GM10847 (cell line): ENCODE data around the gene CRISPLD2.

Experiments
- POLR2A ChIP-seq: IDR thresholded peaks from 2 replicates; pipeline ENCODE4 v1.6.1; 2011; ENCODE audit not compliant: insufficient read length; ENCODE audit errors: extremely low read depth

The CRISPLD2 gene

GRCh38 chr16:84841787-84842300 is 22.1 kb downstream of the CRISPLD2 start:
- no peak for TF ChIP-seq POLR2A

- TF ChIP-seq POLR2A, result no peak
These were observed 22.8 kb downstream of the CRISPLD2 start for GRCh38 chr16:84842516-84843148.

- TF ChIP-seq POLR2A, result no peak
These were observed 23.6 kb downstream of the CRISPLD2 start for GRCh38 chr16:84843149-84844048.

- TF ChIP-seq POLR2A, result no peak
These were observed 24.2 kb downstream of the CRISPLD2 start for GRCh38 chr16:84844049-84844350.

- no peak for TF ChIP-seq POLR2A
These were observed 25.0 kb downstream of the CRISPLD2 start for GRCh38 chr16:84844559-84845495.

DNA sequence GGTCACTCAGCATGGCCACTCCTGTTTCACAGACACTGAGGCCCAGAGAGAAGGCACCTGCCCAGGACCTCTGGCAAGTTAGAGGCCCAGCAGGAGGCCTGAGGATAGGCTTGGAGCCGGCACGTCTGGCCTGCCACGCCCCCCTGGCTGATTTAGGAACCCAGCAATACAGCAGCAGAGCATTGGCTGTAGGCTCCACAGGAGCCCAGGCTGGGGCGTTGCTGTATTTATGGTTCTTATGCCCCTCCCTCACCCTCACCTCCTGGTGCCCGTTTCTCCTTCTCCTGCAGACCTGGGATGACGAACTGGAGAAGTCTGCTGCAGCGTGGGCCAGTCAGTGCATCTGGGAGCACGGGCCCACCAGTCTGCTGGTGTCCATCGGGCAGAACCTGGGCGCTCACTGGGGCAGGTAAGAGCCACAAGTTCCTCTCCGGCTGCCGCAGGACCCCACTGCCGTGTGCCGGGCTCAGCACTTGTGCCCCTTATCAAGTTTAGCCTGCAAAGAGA is 25.8 kb downstream of the CRISPLD2 start:
- TF ChIP-seq POLR2A, result no peak

DNA sequence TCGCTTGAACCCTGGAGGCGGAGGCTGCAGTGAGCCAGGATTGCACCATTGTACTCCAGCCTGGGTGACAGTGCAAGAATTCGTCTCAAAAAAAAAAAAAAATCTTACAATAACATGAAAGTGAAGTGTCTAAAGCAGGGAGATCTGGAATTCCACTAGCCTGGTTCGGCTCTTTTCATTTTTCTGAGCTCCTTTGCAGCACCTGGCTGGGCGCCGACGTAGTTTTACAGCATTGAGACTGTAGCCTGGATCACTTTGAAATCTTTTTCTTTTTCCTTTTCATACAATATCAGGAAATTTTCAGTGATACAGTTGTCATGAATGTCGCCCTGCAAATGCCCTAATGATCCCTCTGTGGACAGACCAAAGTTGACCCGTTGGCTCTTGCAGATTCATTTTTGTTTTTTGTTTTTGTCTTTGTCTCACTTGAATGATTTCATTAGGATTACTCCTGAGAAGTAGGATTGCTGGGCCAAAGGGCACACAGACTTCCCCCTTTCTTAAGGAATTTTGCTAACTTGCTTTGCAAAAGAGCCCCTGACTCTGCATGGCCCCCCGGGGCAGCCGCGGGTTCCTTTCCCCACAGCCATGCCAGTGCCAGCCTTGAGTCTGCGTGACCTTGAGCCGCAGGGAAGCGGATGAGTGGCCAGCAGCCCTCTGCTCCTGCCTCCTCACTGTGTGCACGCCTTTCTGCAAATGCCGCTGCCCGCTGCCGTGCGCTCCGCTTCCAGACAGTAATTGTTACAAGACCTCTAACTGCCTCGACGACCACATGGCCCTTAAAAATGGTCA is 28.0 kb downstream of the CRISPLD2 start:
- TF ChIP-seq POLR2A, result no peak

DNA sequence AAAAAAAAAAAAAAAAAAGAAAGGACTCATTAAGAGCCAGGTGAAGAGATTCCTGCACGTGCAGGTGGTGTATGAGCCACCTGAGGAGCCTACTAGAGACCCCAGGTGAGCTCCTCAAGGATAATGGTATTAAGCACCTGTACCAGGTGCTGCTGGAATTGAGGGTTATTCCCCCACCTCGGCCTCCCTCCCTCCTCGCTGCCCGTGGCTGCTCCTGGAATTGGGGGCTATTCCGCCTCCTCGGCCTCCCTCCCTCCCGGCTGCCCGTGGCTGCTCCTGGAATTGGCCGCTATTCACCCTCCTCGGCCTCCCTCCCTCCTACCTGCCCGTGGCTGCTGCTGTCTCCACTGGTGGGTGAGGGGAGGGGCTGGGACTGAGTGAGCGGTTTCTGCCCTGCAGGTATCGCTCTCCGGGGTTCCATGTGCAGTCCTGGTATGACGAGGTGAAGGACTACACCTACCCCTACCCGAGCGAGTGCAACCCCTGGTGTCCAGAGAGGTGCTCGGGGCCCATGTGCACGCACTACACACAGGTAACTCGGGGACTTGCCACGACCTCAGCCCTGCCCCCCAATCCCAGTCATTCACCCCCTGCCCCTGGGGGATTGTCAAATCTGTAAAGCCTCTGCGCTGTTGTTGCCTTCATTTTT is 29.3 kb downstream of the CRISPLD2 start:
- no peak for TF ChIP-seq POLR2A

DNA sequence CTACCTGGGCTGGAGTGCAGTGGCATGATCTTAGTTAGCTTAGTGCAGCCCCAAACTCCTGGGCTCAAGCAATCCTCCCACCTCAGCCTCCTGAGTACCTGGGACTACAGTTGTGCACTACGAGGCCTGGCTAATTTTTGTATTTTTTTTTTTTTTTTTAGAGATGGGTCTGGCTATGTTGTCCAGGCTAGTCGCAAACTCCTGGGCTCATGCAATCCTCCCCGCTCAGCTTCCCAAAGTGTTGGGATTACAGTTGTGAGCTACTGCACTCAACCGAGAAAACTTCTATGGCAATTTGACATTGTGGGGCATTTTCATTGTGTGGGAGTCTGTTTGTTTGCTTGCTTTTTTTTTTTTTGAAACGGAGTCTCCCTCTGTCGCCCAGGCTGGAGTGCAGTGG is 30.0 kb downstream of the CRISPLD2 start:
- TF ChIP-seq POLR2A, result no peak

GRCh38 chr16:84850714-84851113 is 30.9 kb downstream of the CRISPLD2 start:
- no peak for TF ChIP-seq POLR2A

DNA sequence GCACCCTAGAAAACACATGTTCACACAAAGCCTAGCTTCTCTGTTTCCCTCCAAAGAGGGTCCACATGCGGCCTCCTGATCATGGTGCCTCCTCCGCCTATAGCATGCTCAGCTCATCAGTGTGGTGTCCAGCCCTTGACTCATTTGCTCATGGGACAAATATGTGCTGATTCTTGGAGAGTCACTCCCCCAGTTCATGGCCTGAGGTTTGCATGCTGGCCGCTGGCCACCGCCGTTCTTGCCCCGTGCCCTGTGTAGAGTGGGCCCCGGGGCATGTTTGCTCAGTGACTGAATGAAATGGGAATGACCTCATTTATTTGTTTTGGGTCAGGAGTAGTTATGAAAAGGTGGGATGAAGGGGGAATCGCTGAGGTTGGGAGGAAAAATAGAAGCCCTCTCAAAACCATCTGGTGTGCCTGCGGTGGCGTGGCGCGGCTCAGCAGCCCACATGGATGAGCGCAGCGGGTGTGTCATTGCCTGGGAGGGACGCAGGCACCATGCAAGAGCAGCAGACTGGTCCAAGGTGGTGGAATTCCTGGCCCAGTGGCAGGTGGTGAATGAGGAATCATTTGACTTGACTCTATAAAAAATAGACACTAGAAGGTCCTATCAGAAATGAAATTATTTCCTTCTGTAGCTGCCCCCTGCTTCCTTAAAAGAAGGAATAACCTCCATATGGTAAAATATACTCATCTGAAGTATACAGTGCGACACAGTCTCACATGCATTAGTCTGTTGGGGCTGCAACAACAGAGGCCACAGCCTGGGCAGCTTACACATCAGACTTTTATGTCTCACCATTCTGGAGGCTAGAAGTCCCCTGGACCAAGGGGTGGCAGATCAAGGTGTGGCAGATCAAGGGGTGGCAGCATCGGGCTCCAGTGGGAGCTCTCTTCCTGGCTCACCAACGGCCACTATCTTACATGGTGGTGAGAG is 31.7 kb downstream of the CRISPLD2 start:
- TF ChIP-seq POLR2A, result no peak

- no peak for TF ChIP-seq POLR2A
These were observed 33.7 kb downstream of the CRISPLD2 start for GRCh38 chr16:84853534-84853933.

DNA sequence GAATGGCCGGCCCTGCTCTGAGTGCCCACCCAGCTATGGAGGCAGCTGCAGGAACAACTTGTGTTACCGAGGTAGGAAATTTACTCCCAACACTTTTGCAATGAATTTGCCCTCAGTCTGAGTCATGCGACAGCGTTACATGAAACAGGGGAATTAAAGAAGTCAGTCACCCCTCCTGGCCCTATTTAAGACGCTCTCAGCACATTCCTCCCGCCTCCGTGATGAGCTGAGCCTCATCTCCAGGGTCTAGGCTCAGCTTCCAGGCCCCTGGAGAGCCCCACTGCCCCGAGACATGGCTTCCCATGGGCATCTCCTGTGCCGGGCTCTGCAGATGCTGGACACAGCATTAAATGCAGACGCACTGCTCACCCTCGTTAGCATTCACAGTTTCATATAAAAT is 35.0 kb downstream of the CRISPLD2 start:
- no peak for TF ChIP-seq POLR2A

GRCh38 chr16:84859681-84860080 is 39.9 kb downstream of the CRISPLD2 start:
- no peak for TF ChIP-seq POLR2A
